Neural cell (in vitro differentiated cells): ENCODE measurements around the gene SLC9B1.

Experiments
- TAF1 ChIP-seq: IDR thresholded peaks from 2 replicates; pipeline ENCODE4 v1.6.1; 2012; ENCODE audit warnings: low read depth
- TF ChIP-seq, protein P1 (sequence below): fragments of 450-650 bp; IDR thresholded peaks from 2 replicates; pipeline ENCODE4 v1.5.1; 2014; ENCODE audit warnings: antibody characterized with exemption, mild to moderate bottlenecking, moderate library complexity; ENCODE audit not compliant: poor library complexity, severe bottlenecking

DNA sequence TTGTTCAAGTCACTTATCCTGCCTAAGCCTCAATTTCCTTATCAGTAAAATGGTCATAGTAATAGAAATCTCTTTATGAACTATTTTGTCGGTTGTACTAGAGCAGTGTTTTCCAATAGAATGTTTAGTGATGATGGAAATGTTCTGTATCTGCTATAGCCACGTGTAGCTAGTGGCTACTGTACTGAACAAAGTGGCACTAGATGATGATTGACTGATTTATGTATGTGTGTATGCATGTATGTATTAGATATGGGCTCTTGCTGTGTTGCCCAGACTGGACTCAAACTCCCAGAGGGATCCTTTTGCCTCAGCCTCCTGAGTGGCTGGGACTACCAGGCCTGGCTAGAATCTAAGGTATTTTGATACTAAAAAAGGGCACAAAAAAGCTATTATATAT, 24.7 kb upstream of the SLC9B1 start:
- no peak for TF ChIP-seq TAF1
- TF ChIP-seq, protein P1, sequence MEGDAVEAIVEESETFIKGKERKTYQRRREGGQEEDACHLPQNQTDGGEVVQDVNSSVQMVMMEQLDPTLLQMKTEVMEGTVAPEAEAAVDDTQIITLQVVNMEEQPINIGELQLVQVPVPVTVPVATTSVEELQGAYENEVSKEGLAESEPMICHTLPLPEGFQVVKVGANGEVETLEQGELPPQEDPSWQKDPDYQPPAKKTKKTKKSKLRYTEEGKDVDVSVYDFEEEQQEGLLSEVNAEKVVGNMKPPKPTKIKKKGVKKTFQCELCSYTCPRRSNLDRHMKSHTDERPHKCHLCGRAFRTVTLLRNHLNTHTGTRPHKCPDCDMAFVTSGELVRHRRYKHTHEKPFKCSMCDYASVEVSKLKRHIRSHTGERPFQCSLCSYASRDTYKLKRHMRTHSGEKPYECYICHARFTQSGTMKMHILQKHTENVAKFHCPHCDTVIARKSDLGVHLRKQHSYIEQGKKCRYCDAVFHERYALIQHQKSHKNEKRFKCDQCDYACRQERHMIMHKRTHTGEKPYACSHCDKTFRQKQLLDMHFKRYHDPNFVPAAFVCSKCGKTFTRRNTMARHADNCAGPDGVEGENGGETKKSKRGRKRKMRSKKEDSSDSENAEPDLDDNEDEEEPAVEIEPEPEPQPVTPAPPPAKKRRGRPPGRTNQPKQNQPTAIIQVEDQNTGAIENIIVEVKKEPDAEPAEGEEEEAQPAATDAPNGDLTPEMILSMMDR = no peak
